ENCODE results near the gene NDFIP2. TPM values are rescaled to one million over a fixed set of nuclear protein-coding genes. Genes with fewer than 3 reads are reported as not detected.

Gene NDFIP2
- total and polyA plus RNA-seq, 2 donors (not counting 3 experiments of a cell fraction or from before 2014, with no cell fraction given): 7.9 to 18.5 TPM

GRCh38 chr13:79591493-79591892 is 110.5 kb downstream of the NDFIP2 start:
- FAIRE-seq (no peak), DNase-seq (ENCODE audit: low read depth, low spot score) (no peak)
- no peaks in the 10 kb centered on the region for H4K20me1 ChIP-seq (replicated peaks; ENCODE audit: control insufficient read depth, extremely low read depth, insufficient read depth, low read length)
- POLR2A ChIA-PET: no interaction called here
- no peak overlapping the region for H3K27ac ChIP-seq (ENCODE audit: insufficient read depth, low read depth, low read length)
- no peak overlapping the region for H3K4me2 ChIP-seq (ENCODE audit: insufficient read depth, low read length)
- H3K9me3 ChIP-seq (replicated peaks; ENCODE audit: control insufficient read depth, insufficient read depth, low read length): no peaks in the 10 kb centered on the region
- H3K4me1 ChIP-seq (ENCODE audit: control insufficient read depth, extremely low read depth, insufficient read depth, low read length): no peaks in the 10 kb centered on the region
- H3K9ac ChIP-seq (replicated peaks; ENCODE audit: extremely low read depth, insufficient read depth, low read length): no peak overlapping the region
- BruUV-seq (replicated peaks): no TSS peak
- no peak overlapping the region for H2AFZ ChIP-seq (ENCODE audit: low read depth, low read length)
- H3K4me3 ChIP-seq (replicated peaks in 1 of 3; ENCODE audit: insufficient read depth in 1 of 3, low read depth in 1 of 3, low read length in 3 of 3): no peak overlapping the region
- no peaks in the 10 kb centered on the region for H3K36me3 ChIP-seq (ENCODE audit: control insufficient read depth in 2 of 2, extremely low read depth in 1 of 2, insufficient read depth in 2 of 2, low read length in 2 of 2)
- no peaks in the 10 kb centered on the region for H3K9me1 ChIP-seq (replicated peaks; ENCODE audit: control insufficient read depth, extremely low read depth, insufficient read depth, low read length)
- dilution Hi-C loops (cut with MboI; ENCODE audit: extremely low pct_ligation_motif_present, low sequenced_read_pairs): no loop called here
- no peaks in the 10 kb centered on the region for H3K79me2 ChIP-seq (ENCODE audit: control insufficient read depth, insufficient read depth, low read length)
- TF ChIP-seq POLR2A (IDR thresholded peaks at IDR 0.05; ENCODE audit: low read depth, low read length) (no peak), FOS (IDR thresholded peaks at IDR 0.05; ENCODE audit: borderline replicate concordance, insufficient read depth, low read length) (no peak), POLR2AphosphoS5 (IDR thresholded peaks at IDR 0.05; ENCODE audit: insufficient read depth, low read depth, low read length) (no peak), EZH2 (IDR thresholded peaks at IDR 0.05; ENCODE audit: borderline replicate concordance, low read depth, low read length, severe bottlenecking) (no peak), JUN (IDR thresholded peaks at IDR 0.05; ENCODE audit: borderline replicate concordance, insufficient read depth, insufficient read length, low read depth) (no peak), MAX (IDR thresholded peaks at IDR 0.05; ENCODE audit: insufficient read depth, insufficient read length) (no peak), GATA2 (IDR thresholded peaks at IDR 0.05; ENCODE audit: insufficient read depth, insufficient read length, low read depth, low read length) (no peak), CTCF (IDR thresholded peaks at IDR 0.05; ENCODE audit: extremely low read depth in 1 of 2, insufficient read depth in 1 of 2, low read depth in 1 of 2, low read length in 2 of 2) (no peak), MYC (IDR thresholded peaks at IDR 0.05; ENCODE audit: low read depth, low read length) (no peak)
- H3K27me3 ChIP-seq (ENCODE audit: control insufficient read depth in 2 of 2, insufficient read depth in 2 of 2, low read length in 2 of 2): no peaks in the 10 kb centered on the region
- CTCF ChIA-PET: no interaction called here
- intact Hi-C loops (cut with micrococcal nuclease): no loop called here

Data from endothelial cell of umbilical vein (primary cell).